Measurements from ENCODE around the gene TUT1.
A peak's percentile ranks its signal among the peaks of the same experiment; 100 is the strongest.

TUT1 gene, protein sequence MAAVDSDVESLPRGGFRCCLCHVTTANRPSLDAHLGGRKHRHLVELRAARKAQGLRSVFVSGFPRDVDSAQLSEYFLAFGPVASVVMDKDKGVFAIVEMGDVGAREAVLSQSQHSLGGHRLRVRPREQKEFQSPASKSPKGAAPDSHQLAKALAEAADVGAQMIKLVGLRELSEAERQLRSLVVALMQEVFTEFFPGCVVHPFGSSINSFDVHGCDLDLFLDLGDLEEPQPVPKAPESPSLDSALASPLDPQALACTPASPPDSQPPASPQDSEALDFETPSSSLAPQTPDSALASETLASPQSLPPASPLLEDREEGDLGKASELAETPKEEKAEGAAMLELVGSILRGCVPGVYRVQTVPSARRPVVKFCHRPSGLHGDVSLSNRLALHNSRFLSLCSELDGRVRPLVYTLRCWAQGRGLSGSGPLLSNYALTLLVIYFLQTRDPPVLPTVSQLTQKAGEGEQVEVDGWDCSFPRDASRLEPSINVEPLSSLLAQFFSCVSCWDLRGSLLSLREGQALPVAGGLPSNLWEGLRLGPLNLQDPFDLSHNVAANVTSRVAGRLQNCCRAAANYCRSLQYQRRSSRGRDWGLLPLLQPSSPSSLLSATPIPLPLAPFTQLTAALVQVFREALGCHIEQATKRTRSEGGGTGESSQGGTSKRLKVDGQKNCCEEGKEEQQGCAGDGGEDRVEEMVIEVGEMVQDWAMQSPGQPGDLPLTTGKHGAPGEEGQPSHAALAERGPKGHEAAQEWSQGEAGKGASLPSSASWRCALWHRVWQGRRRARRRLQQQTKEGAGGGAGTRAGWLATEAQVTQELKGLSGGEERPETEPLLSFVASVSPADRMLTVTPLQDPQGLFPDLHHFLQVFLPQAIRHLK

GRCh38 chr11:62591448-62592145, at the start of gene TUT1:
Gene TUT1, minus strand, starts transcription at chr11:62591523. Its CDS starts 38 bp downstream, at chr11:62591485.
- Histone ChIP-seq H3K4me2 (ENCODE audit: low read length) (peak within 1 kb of the TSS; percentile 92), H3K4me1 (ENCODE audit: low read length) (peaks cover 23% of the 10 kb centered on the region), H2AFZ (ENCODE audit: low read depth, low read length) (no peak within 1 kb of the TSS; the same call in 1 of the 2 replicates), H3K79me2 (ENCODE audit: low read length) (peaks cover 37% of the 10 kb centered on the region), H3K9me3 (ENCODE audit: insufficient read depth, low read length) (no peaks in the 10 kb centered on the region), H3K36me3 (replicated peaks; ENCODE audit: low read depth, low read length) (peaks cover 47% of the 10 kb centered on the region), H3K9ac (ENCODE audit: low read length) (peak within 1 kb of the TSS; percentile 87), H3K4me3 (ENCODE audit: low read length) (peak within 1 kb of the TSS; percentile 88), H4K20me1 (ENCODE audit: insufficient read depth, low read length) (no peaks in the 10 kb centered on the region), H3K27ac (ENCODE audit: low read length) (peak within 1 kb of the TSS; percentile 78), H3K27me3 (ENCODE audit: low read depth, low read length) (no peaks in the 10 kb centered on the region)
- TF ChIP-seq EZH2phosphoT487 (IDR thresholded peaks at IDR 0.05; ENCODE audit: low read depth): no peak
- TF ChIP-seq CTCF (IDR thresholded peaks at IDR 0.05; ENCODE audit: low read depth, low read length): no peak; the same call in 1 of the 2 replicates

- H3K4me3 ChIP-seq (ENCODE audit: low read length): no peak overlapping the region
- no peak overlapping the region for H2AFZ ChIP-seq (ENCODE audit: low read depth, low read length)
- H3K9me3 ChIP-seq (ENCODE audit: insufficient read depth, low read length): no peaks in the 10 kb centered on the region
- H3K4me1 ChIP-seq (ENCODE audit: low read length): no peaks in the 10 kb centered on the region
- peaks cover 66% of the 10 kb centered on the region for H3K36me3 ChIP-seq (replicated peaks; ENCODE audit: low read depth, low read length)
- H4K20me1 ChIP-seq (ENCODE audit: insufficient read depth, low read length): no peaks in the 10 kb centered on the region
- no peaks in the 10 kb centered on the region for H3K79me2 ChIP-seq (ENCODE audit: low read length)
- H3K27ac ChIP-seq (ENCODE audit: low read length): no peak overlapping the region
- H3K9ac ChIP-seq (ENCODE audit: low read length): no peak overlapping the region
- H3K4me2 ChIP-seq (ENCODE audit: low read length): no peak overlapping the region
- TF ChIP-seq EZH2phosphoT487 (IDR thresholded peaks at IDR 0.05; ENCODE audit: low read depth) (no peak), CTCF (IDR thresholded peaks at IDR 0.05; ENCODE audit: low read depth, low read length) (no peak)
- H3K27me3 ChIP-seq (ENCODE audit: low read depth, low read length): no peaks in the 10 kb centered on the region
Observed at GRCh38 chr11:62632492-62632891, 41.2 kb upstream of the TUT1 start.

- no peak overlapping the region for H3K4me3 ChIP-seq (ENCODE audit: low read length)
- no peak overlapping the region for H3K9ac ChIP-seq (ENCODE audit: low read length)
- H2AFZ ChIP-seq (ENCODE audit: low read depth, low read length): no peak overlapping the region
- H3K9me3 ChIP-seq (ENCODE audit: insufficient read depth, low read length): no peaks in the 10 kb centered on the region
- no peaks in the 10 kb centered on the region for H3K27me3 ChIP-seq (ENCODE audit: low read depth, low read length)
- H3K4me1 ChIP-seq (ENCODE audit: low read length): no peaks in the 10 kb centered on the region
- H3K36me3 ChIP-seq (replicated peaks; ENCODE audit: low read depth, low read length): peaks cover 56% of the 10 kb centered on the region
- TF ChIP-seq EZH2phosphoT487 (IDR thresholded peaks at IDR 0.05; ENCODE audit: low read depth) (no peak), CTCF (IDR thresholded peaks at IDR 0.05; ENCODE audit: low read depth, low read length) (no peak)
- H3K27ac ChIP-seq (ENCODE audit: low read length): no peak overlapping the region
- no peaks in the 10 kb centered on the region for H3K79me2 ChIP-seq (ENCODE audit: low read length)
- H3K4me2 ChIP-seq (ENCODE audit: low read length): no peak overlapping the region
- no peaks in the 10 kb centered on the region for H4K20me1 ChIP-seq (ENCODE audit: insufficient read depth, low read length)
Observed at GRCh38 chr11:62627713-62628112, 36.4 kb upstream of the TUT1 start.
